Stomach (tissue), 9 donors: ENCODE results near the gene DNAH17. TPM values are rescaled to one million over a fixed set of nuclear protein-coding genes. Genes with fewer than 3 reads are reported as not detected.
A peak's percentile ranks its signal among the peaks of the same experiment; 100 is the strongest.

Source experiments
- DNase-seq, 2 donors: peaks; one replicate each; pipeline versions ENCODE4 v3.0.0 to v3.0.0-alpha.2; 2013 to 2019
- H3K27ac ChIP-seq, 5 donors: fragments of 200-600 bp in 4 of 5; sonication (generic) in 4 of 5; one replicate each; pipeline ENCODE4 v1.5.1; 2013 to 2019; ENCODE audit warnings: mild to moderate bottlenecking in 1 of 5, moderate library complexity in 1 of 5
- H3K27me3 ChIP-seq, 3 donors: fragments of 200-600 bp; sonication (generic); one replicate each; pipeline ENCODE4 v1.5.1; 2017 to 2019; ENCODE audit warnings: mixed run types in 1 of 3
- H3K36me3 ChIP-seq, 4 donors: fragments of 200-600 bp; sonication (generic); 1 replicate in 3 of 4; 2 replicates in 1 of 4; pipeline ENCODE4 v1.5.1; 2016 to 2019
- H3K4me1 ChIP-seq, 4 donors: fragments of 200-600 bp; sonication (generic); one replicate each; pipeline ENCODE4 v1.5.1; 2016 to 2019
- H3K4me3 ChIP-seq, 4 donors: fragments of 200-600 bp; sonication (generic) in 3 of 4; one replicate each; pipeline ENCODE4 v1.5.1; 2016 to 2019; ENCODE audit warnings: mild to moderate bottlenecking in 1 of 4
- H3K9me3 ChIP-seq, 4 donors: fragments of 200-600 bp; sonication (generic); one replicate each; pipeline ENCODE4 v1.5.1; 2016 to 2019
- EP300 ChIP-seq: sonication (generic); formaldehyde crosslinking; IDR thresholded peaks from one replicate; pipeline ENCODE4 v1.6.1; 2017; ENCODE audit warnings: antibody characterized with exemption
- POLR2A ChIP-seq, 4 donors: fragments of 450-650 bp; IDR thresholded peaks; one replicate each; pipeline ENCODE4 v1.6.1; 2016; ENCODE audit warnings: antibody characterized with exemption in 4 of 4, control low read depth in 2 of 4, mild to moderate bottlenecking in 1 of 4, moderate library complexity in 1 of 4
- POLR2AphosphoS5 ChIP-seq, 3 donors: sonication (generic); formaldehyde crosslinking; IDR thresholded peaks; one replicate each; pipeline ENCODE4 v1.6.1; 2016; ENCODE audit warnings: antibody characterized with exemption in 3 of 3
- WGBS, 5 donors: extraction: QIAGEN DNeasy Blood & Tissue Kit in 3 of 5; methylation state at CpG; one replicate each; pipeline versions ENCODE4 v1.1.5 to v1.1.7; 2013 to 2018; 5-methylcytosine and 5-hydroxymethylcytosine counted together
- intact Hi-C: fragments of 100-400 bp; cut with DNase I; formaldehyde crosslinking; loops from one replicate; pipeline ENCODE4 v1.15.1; 2023; ENCODE audit warnings: low total_unique reads
- polyA plus RNA-seq, 3 donors: library from polyadenylated mRNA; stranded (reverse); fragments of 200-250 nt; gene quantifications; one replicate each; pipeline ENCODE4 v1.2.3, GENCODE V29; 2013
- total RNA-seq, 5 donors: library from RNA; depleted of rRNA; stranded (reverse); fragments of >200 nt; gene quantifications; one replicate each; pipeline versions ENCODE4 v1.1.0 to v1.2.3, GENCODE V29; 2014 to 2016
- TF ChIP-seq, protein P1 (sequence below), 7 experiments: fragments of 450-650 bp in 4 of 7; fragments of 200-600 bp in 3 of 7; sonication (generic) in 3 of 7; IDR thresholded peaks; one replicate each; pipeline ENCODE4 v1.5.1; 2016 to 2019; ENCODE audit warnings: antibody characterized with exemption in 7 of 7, control low read depth in 2 of 7, mild to moderate bottlenecking in 1 of 7
- donor health status: healthy with polysubstance abuse.
- donor health status: Bipolar disorder and iron deficiency.
- donor health status: healthy.

The DNAH17 gene
- total and polyA plus RNA-seq, 8 donors: 0.03 to 2.4 (median 0.45) TPM; not detected in 5

DNA sequence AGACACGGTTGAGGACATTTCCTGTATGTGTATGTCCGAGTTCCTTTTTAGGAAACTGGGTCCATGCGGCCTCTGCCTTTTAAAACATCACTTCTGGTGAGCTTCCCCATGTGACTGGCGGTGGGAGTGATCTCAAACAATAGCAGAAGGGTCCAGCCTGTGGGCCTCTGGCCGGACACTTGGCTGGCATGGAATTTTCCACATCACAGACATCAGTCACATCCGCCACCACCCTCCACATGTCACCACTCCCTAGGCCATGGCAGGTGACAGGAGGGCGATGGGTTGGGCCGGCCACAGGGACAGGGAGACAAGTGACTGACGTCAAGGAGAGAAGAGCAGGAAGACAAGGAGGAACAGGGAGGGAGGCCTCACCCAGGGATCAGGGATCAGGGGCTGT is 83.7 kb downstream of the DNAH17 start:
- Histone ChIP-seq H3K27ac (no peak overlapping the region), H3K9me3 (no peaks in the 10 kb centered on the region), H3K4me1 (no peaks in the 10 kb centered on the region), H3K36me3 (no peaks in the 10 kb centered on the region), H3K4me3 (no peak overlapping the region), H3K27me3 (peaks cover 0 to 16% (median 0%) of the 10 kb centered on the region in 3 donors)
- peak in 1 of 2 donors; percentile 36 for DNase-seq
- intact Hi-C loops: loop anchor here (10.0 kb wide), 1 partner anchor 301 kb away; no protein-coding TSS in a partner anchor
- WGBS, 5 donors: 68 to 79% (median 75%) methylated on average over 9 of the region's 9 CpGs
- TF ChIP-seq POLR2AphosphoS5 (IDR thresholded peaks at IDR 0.05): no peak
- no peak for TF ChIP-seq EP300
- TF ChIP-seq, protein P1, sequence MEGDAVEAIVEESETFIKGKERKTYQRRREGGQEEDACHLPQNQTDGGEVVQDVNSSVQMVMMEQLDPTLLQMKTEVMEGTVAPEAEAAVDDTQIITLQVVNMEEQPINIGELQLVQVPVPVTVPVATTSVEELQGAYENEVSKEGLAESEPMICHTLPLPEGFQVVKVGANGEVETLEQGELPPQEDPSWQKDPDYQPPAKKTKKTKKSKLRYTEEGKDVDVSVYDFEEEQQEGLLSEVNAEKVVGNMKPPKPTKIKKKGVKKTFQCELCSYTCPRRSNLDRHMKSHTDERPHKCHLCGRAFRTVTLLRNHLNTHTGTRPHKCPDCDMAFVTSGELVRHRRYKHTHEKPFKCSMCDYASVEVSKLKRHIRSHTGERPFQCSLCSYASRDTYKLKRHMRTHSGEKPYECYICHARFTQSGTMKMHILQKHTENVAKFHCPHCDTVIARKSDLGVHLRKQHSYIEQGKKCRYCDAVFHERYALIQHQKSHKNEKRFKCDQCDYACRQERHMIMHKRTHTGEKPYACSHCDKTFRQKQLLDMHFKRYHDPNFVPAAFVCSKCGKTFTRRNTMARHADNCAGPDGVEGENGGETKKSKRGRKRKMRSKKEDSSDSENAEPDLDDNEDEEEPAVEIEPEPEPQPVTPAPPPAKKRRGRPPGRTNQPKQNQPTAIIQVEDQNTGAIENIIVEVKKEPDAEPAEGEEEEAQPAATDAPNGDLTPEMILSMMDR (IDR thresholded peaks at IDR 0.05): no peak
- TF ChIP-seq POLR2A (IDR thresholded peaks at IDR 0.05): no peak

DNA sequence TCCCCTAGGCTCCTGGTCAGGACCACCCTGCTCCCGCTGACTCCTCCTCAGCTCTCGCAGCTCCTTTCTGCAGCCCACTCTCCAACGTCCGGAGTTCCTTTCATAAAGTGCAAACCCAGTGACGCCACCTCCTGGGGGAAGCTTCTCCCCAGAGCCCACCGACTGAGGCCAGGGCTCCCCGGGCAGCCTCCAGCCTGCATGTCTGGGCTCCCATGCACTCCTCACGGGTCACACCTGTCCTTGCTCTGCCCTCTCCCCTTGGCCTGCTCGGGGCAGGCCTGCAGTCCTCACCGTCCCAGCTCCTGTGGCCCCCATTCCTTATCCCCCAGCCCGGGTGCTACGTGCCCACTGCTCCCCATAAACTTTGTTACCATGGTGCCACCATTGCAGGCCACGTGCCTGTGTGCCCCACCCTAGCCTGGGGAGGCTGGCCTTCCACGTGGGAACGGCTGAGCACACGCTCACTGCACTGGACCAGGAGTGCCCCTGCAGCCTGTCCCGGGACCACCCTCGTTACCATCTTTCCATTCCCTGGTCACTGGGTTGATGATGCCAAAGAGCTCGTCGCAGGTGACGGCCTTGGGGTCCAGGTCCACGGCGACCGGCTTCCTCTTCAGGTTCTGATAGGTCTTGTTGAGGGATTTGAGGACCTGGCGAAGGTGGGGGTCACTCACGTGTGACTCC is 84.9 kb downstream of the DNAH17 start:
- Histone ChIP-seq H3K36me3 (no peaks in the 10 kb centered on the region), H3K4me3 (no peak overlapping the region), H3K27me3 (peaks cover 0 to 16% (median 0%) of the 10 kb centered on the region in 3 donors), H3K27ac (no peak overlapping the region), H3K9me3 (no peaks in the 10 kb centered on the region), H3K4me1 (no peaks in the 10 kb centered on the region)
- TF ChIP-seq, protein P1 (IDR thresholded peaks at IDR 0.05): no peak
- TF ChIP-seq POLR2AphosphoS5 (IDR thresholded peaks at IDR 0.05): no peak
- no peak for TF ChIP-seq POLR2A (IDR thresholded peaks at IDR 0.05)
- TF ChIP-seq EP300: no peak
- no peak for DNase-seq
- WGBS, 5 donors: 86 to 91% (median 89%) methylated on average over 15 to 26 of the region's 26 CpGs
- intact Hi-C loops: loop anchor here (10.0 kb wide), 1 partner anchor 303 kb away; no protein-coding TSS in a partner anchor

DNA sequence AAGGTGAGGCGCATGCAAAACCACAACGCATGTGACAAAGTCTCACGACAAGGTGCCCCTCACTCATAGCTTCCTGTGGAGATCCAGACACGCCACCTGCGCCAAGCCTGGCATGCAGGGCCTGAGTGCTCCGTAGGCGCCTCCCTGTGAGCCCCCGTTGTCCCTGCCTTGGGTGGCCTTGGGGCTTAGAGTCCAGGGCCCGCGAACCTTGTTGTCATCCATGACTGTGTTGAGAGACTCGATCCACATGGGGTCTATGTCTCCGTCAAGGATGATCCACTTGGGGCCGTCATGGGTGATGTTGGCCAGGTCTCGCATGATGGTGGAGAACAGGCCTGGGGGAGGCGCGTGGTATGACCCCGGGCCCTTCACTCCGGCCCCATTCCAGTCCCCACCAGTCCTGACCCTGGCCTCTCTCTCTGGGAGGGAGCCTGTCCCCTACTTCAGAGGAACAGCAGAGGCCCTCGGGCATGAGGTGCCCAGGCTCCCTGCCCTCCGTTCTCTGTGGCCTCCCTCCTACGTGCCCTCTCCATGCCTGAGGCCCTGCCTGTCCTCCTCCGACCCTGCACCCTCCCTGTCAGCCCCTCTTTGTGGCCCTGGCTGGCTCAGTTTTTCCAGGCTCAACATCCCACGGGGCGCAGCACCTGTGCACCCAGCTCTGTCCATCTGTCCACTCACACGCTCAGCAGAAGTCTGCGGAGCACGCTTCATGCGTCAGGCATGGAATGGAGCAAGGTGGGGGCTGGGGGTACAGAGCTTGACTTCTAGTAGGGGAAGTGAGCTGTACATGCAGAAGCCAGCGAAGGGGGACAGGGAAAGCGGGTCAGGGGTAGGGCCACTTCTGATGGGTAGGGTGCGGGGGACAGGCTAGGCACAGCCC is 85.7 kb downstream of the DNAH17 start:
- no peaks in the 10 kb centered on the region for H3K36me3 ChIP-seq
- no peak overlapping the region for H3K27ac ChIP-seq
- H3K4me3 ChIP-seq: no peak overlapping the region
- intact Hi-C loops: loop anchor here (10.0 kb wide), 1 partner anchor 303 kb away; no protein-coding TSS in a partner anchor
- DNase-seq: no peak
- no peak for TF ChIP-seq EP300
- TF ChIP-seq POLR2A (IDR thresholded peaks at IDR 0.05): no peak
- TF ChIP-seq POLR2AphosphoS5 (IDR thresholded peaks at IDR 0.05): no peak
- TF ChIP-seq, protein P1 (IDR thresholded peaks at IDR 0.05): no peak
- H3K4me1 ChIP-seq: no peaks in the 10 kb centered on the region
- WGBS, 5 donors: 92 to 95% (median 94%) methylated on average over 26 to 31 of the region's 31 CpGs
- H3K9me3 ChIP-seq: no peaks in the 10 kb centered on the region
- peaks cover 0 to 16% (median 0%) of the 10 kb centered on the region in 3 donors for H3K27me3 ChIP-seq

DNA sequence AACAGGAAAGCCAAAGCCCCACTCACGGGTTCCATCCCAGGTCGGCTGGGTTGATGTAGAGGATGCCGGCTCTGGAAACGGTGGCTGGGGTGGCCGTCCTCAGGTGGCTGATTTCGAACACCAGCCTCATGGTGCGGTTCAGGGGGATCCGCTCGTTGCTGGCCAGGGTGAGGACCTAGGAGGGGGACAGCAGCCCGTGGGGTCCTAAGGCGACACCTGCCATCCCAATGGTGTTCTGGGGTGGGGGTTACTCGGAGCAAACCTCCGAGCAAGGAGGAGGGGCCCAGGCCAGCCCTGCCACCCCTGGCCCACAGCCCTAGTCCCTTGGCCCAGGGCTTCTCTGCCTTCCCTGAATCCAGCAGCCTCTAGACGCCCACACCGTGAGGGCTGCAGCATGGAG is 86.5 kb downstream of the DNAH17 start:
- WGBS, 5 donors: 90 to 94% (median 90%) methylated on average over 9 to 15 of the region's 15 CpGs
- no peaks in the 10 kb centered on the region for H3K9me3 ChIP-seq
- intact Hi-C loops: loop anchor here (10.0 kb wide), 1 partner anchor 304 kb away; no protein-coding TSS in a partner anchor
- H3K27ac ChIP-seq: no peak overlapping the region
- no peak overlapping the region for H3K4me3 ChIP-seq
- DNase-seq: no peak
- H3K36me3 ChIP-seq: no peaks in the 10 kb centered on the region
- H3K27me3 ChIP-seq: peaks cover 0 to 16% (median 0%) of the 10 kb centered on the region in 3 donors
- H3K4me1 ChIP-seq: no peaks in the 10 kb centered on the region
- no peak for TF ChIP-seq EP300
